Measurements from ENCODE around the gene PDHX. TPM values are rescaled to one million over a fixed set of nuclear protein-coding genes. Genes with fewer than 3 reads are reported as not detected.

The PDHX gene
- total RNA-seq, 1 experiment from 2014 or later: 99.9 TPM

DNA sequence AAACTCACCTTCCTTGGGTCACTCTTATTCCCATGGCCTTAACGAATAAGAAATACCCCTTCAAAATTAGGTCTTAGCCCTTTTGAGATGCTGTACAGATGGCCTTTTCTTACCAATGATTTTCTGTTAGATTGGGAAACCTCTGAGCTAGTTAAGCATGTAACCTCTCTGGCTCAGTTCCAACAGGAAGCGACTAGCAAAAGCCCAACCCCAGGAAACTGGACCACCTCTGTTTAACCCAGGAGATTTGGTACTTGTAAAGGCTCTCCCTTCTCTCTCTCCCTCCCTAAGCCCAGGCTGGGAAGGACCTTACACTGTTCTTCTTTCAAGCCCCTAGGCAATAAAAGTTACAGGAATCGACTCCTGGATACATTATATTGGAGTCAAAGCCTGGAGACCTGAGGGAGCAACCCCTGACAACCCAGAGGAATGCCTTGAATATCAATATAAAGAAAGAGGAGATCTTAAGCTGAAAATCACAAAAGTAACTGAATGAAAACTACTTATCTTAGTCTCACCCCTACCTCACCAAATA, 11.9 kb upstream of the PDHX start:
- Histone ChIP-seq H3K9me3 (ENCODE audit: low read depth, low read length, poor library complexity, severe bottlenecking) (peaks cover 40% of the 10 kb centered on the region), H3K27ac (ENCODE audit: low read depth, low read length, poor library complexity, severe bottlenecking) (no peak overlapping the region), H3K36me3 (ENCODE audit: insufficient read depth, low read length, poor library complexity, severe bottlenecking) (no peaks in the 10 kb centered on the region), H3K27me3 (replicated peaks; ENCODE audit: insufficient read depth, low read depth, low read length, poor library complexity) (no peaks in the 10 kb centered on the region), H3K4me1 (ENCODE audit: insufficient read depth, low read length, poor library complexity, severe bottlenecking) (no peaks in the 10 kb centered on the region), H3K4me3 (ENCODE audit: low read depth, low read length, poor library complexity, severe bottlenecking) (no peak overlapping the region)
- CTCF ChIA-PET: no interaction called here
- TF ChIP-seq EZH2 (IDR thresholded peaks at IDR 0.05; ENCODE audit: borderline replicate concordance, low read depth, low read length, poor library complexity, severe bottlenecking) (no peak), CTCF (conservative IDR thresholded peaks at IDR 0.05; ENCODE audit: low read depth, low read length) (no peak)
- BruUV-seq (replicated peaks): no TSS peak
- POLR2A ChIA-PET (ENCODE audit: low non-redundant PET): no interaction called here
- intact Hi-C loops (cut with micrococcal nuclease; ENCODE audit: unreplicated experiment): no loop called here
- DNase-seq (ENCODE audit: low spot score): peak; percentile 57

GRCh38 chr11:34905666-34906065, 10.8 kb upstream of the PDHX start:
- Histone ChIP-seq H3K4me3 (ENCODE audit: low read depth, low read length, poor library complexity, severe bottlenecking) (no peak overlapping the region), H3K27ac (ENCODE audit: low read depth, low read length, poor library complexity, severe bottlenecking) (no peak overlapping the region), H3K9me3 (ENCODE audit: low read depth, low read length, poor library complexity, severe bottlenecking) (peaks cover 29% of the 10 kb centered on the region), H3K27me3 (replicated peaks; ENCODE audit: insufficient read depth, low read depth, low read length, poor library complexity) (no peaks in the 10 kb centered on the region), H3K36me3 (ENCODE audit: insufficient read depth, low read length, poor library complexity, severe bottlenecking) (no peaks in the 10 kb centered on the region), H3K4me1 (ENCODE audit: insufficient read depth, low read length, poor library complexity, severe bottlenecking) (no peaks in the 10 kb centered on the region)
- intact Hi-C loops (cut with micrococcal nuclease; ENCODE audit: unreplicated experiment): no loop called here
- no peak for DNase-seq (ENCODE audit: low spot score)
- POLR2A ChIA-PET (ENCODE audit: low non-redundant PET): no interaction called here
- CTCF ChIA-PET: no interaction called here
- TF ChIP-seq EZH2 (IDR thresholded peaks at IDR 0.05; ENCODE audit: borderline replicate concordance, low read depth, low read length, poor library complexity, severe bottlenecking): no peak
- BruUV-seq (replicated peaks): no TSS peak

DNA sequence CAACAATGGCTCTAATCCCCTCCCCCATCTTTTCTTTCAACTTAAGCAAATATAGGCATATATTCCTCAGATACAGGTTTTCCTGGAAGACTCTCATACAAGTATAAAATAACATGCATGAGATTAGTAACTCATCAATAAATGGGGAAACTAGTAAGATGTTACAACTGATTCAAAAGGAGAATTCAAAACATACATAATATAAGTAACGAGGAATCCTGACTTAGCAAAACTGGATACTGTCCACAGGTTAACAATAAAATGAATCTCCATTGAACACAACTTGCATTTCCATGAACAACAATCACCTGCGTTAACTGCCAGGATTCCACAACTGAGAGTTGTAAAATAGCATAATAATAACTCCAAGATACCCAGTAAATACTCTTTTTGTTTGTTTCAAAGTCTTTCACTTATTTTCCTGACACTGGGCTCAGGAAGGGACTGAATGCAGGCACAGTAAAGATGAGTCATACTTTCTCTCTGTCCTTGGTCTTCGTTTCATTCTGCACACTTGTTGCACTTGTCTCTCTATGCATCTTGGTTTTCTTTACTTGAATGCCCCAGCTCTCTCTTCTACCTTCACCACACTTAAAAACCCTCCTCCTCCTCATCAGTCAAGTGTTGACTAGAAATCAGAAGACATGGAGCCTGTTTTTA, 8.4 kb upstream of the PDHX start:
- POLR2A ChIA-PET (ENCODE audit: low non-redundant PET): interaction anchor here (0.6 kb wide), 1 partner anchor 385 kb away, joined by 3 read pairs; no protein-coding TSS in a partner anchor

More for the DNA sequence above, 8.4 kb upstream of the PDHX start:
- Histone ChIP-seq H3K36me3 (ENCODE audit: insufficient read depth, low read length, poor library complexity, severe bottlenecking) (no peaks in the 10 kb centered on the region), H3K27me3 (replicated peaks; ENCODE audit: insufficient read depth, low read depth, low read length, poor library complexity) (no peaks in the 10 kb centered on the region), H3K27ac (ENCODE audit: low read depth, low read length, poor library complexity, severe bottlenecking) (no peak overlapping the region), H3K4me1 (ENCODE audit: insufficient read depth, low read length, poor library complexity, severe bottlenecking) (no peaks in the 10 kb centered on the region), H3K9me3 (ENCODE audit: low read depth, low read length, poor library complexity, severe bottlenecking) (peaks cover 7% of the 10 kb centered on the region), H3K4me3 (ENCODE audit: low read depth, low read length, poor library complexity, severe bottlenecking) (no peak overlapping the region)
- intact Hi-C loops (cut with micrococcal nuclease; ENCODE audit: unreplicated experiment): no loop called here
- DNase-seq (ENCODE audit: low spot score): no peak
- no TSS peak for BruUV-seq (replicated peaks)
- CTCF ChIA-PET: no interaction called here
- TF ChIP-seq EZH2 (IDR thresholded peaks at IDR 0.05; ENCODE audit: borderline replicate concordance, low read depth, low read length, poor library complexity, severe bottlenecking) (no peak), CTCF (conservative IDR thresholded peaks at IDR 0.05; ENCODE audit: low read depth, low read length) (no peak)
